Pulmonary artery endothelial cell (primary cell): Measurements from ENCODE around the gene PLA2G6. TPM values are rescaled to one million over a fixed set of nuclear protein-coding genes. Genes with fewer than 3 reads are reported as not detected.
"Not testable (repeated sequence)": the region's sequence is repeated elsewhere in the genome, so short reads cannot be mapped to it uniquely, and the experiment has no call there.

Source experiments
- DNase-seq: peaks from one replicate; pipeline ENCODE4 v3.0.0-alpha.2; 2011; ENCODE audit warnings: low read depth, low spot score
- total RNA-seq: library from RNA; depleted of rRNA; stranded (reverse); fragments of >200 nt; gene quantifications from 2 replicates; pipeline ENCODE4 v1.2.3, GENCODE V29; 2014

Gene PLA2G6
- total RNA-seq, 1 donor from 2014 or later = 2.0 TPM

DNA sequence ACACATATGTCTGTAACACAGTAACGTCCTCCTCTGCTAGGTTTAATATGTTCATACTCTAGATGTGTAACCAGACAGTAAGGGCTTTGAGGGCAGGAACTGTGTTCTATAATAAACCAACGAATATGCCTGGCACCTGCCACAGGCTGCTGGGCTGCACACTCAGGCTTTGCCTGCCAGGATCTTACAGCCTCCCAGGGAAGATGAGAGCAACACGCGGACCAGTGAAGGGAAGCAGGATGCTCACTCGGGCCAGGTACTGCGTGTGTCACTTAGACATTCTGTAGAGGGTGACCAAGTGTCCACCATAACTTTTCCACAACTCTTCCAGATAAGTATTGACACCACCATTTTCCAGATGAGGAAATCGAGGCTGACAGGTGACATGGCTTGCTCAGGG lies 49.5 kb downstream of the PLA2G6 start:
- DNase-seq = no peak

DNA sequence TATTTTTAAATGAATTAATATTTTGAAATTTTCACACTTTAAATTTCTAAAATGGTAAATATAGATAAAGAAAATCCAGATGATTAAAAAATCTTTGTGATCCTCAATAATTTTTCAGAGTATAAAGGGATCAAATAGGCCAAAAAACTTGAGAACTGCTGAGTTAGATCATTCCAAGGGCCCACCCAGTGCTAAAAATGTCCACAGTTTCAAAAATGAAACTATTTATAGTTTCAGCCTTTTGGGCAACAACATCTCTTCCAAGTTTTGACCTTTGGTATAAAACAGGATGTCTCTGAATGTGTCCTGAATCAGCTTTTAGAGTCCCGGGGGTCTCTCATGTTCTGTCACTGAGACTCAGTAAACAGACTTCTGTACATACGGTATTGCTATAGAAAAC lies 50.2 kb downstream of the PLA2G6 start:
- DNase-seq = no peak

DNA sequence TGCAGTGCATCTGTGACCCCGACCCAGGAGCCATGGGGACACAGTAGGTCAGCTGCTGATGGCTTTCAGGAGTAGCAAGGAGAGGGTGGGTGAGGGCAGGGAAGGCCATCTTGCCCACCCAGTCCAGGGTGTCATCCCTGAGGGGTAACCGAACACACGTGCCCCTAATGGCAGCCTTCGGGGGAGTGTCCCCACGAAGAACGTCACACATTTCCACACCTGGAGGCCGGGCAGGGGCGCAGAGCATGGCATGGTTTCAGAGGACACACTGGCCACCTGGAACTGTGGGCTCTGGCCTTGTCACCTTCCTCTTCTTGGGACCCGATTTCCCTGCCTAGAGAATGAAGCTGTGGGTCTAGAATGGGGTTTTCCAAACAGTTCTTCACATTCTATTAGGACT lies 51.8 kb downstream of the PLA2G6 start:
- no peak for DNase-seq

DNA sequence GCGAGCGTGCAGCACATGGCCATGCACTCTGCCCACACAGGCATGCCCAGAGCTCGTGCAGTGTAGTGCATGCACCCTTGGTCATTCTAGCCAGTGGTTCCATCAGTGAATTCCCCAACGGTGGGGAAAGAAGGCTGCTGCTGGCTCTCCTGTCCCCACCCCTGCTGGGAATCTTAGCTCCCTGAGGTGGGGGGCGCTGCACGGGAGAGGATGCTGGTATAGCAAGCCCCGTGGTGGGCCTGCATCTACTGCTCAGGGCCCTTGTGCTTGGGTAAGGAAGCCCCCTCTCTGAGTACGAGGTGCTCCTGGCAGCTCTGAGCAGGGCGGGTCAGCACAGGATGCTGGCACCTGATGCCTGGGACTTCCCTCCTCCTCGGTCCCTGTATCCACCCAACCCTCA lies 52.6 kb downstream of the PLA2G6 start:
- no peak for DNase-seq

DNA sequence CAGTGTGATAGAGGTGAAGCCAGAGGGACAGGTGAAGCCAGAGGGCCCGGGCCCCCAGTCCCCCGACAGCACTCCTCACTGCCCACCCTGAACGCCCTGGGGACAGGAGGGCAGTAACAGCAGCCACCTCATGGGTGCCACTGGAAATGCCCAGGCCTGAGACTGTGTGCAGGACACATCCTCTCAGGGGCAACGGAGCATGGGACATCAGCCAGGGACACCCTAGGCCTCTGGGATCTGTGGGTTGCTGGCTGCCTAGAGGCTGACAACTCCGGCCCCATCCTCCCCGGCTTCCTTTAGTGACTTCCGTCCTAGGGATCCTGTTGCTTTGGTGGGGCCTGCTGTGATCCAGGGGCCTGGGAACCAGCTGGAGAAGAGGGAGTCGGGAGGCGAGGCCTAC lies 53.8 kb downstream of the PLA2G6 start:
- no peak for DNase-seq

DNA sequence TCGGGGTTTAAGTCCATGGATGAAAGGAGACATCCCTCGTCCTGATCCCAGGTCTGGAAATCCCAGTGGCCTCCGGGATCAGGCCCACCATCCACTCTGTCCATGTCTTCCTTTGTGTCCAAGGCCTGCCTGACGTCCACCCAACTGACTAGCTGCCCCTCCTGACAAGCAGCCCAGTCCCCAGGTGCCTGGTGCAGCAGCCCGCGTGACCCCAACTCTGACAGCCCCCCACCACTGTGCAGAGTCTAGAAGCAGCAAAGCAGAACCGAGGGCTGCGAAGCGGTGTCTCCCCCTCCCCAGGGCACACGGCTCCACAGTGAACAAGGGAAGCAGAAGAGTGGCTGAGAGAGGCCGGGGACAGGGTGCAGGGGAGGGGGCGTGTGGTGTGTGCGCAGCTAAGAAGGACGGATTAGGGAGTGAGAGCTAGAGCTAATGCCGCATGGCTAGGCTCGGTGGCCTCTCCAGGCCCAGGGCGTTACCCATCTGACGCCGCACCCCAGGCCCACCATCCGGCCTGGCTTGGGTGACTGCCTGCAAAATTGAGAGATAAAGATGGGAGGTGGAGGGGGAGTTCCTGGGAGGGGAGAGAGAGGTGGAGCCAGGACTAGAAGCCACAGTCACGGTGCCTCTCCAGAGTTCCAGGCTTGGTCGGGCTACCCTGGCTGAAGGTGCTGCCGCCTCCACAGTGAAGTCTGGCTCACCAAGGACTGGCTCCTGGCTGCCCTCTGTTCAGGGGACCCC lies 54.5 kb downstream of the PLA2G6 start:
- no peak for DNase-seq

DNA sequence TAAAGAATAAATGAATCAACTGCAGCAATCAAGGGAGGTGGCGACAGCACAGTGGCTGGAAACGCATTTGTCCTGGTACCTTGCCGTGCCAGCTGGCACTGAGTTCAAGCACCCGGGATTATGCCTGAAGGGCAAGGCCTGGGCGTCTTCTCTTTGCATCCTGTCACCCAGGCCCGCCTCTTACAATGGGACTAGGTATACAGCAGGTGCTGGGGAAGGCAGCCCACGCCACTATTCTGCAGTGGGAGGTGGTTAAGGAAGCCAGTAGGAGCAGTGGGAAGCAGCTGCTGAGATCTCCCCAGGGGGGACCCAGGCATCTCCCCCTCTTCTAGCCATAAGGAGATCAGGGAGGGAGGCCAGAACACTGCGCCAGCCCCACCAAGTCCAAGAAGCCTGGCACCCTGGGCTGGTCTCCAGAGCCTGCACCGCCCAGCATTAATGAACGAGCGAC lies 55.9 kb downstream of the PLA2G6 start:
- no peak for DNase-seq

DNA sequence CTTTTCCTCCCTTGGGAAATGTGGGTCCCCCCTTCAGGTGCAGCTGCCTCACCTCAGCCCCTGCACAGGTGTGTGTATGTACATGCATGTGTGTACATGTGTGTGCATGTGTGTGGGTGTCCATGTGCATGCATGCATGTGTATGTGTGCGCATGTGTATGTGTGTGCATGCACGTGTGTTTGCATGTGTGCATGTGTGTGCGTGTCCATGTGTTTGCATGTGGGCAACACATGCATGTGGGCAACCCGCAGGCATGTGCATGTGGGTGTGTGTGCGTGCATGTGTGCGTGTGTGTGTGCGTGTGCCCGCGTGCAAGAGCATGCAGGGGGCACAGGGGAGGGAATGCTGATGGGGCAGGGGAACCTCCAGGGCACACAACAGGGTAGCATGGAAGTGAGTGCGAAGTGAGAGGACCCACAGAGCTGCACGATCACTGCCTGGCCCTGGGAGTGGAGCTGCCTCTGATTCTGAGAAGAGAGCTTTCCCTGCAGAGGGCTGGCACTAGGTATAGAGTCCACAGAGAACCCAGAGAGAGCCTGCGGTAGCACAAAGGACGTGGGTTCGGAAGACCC lies 56.5 kb downstream of the PLA2G6 start:
- no peak for DNase-seq

DNA sequence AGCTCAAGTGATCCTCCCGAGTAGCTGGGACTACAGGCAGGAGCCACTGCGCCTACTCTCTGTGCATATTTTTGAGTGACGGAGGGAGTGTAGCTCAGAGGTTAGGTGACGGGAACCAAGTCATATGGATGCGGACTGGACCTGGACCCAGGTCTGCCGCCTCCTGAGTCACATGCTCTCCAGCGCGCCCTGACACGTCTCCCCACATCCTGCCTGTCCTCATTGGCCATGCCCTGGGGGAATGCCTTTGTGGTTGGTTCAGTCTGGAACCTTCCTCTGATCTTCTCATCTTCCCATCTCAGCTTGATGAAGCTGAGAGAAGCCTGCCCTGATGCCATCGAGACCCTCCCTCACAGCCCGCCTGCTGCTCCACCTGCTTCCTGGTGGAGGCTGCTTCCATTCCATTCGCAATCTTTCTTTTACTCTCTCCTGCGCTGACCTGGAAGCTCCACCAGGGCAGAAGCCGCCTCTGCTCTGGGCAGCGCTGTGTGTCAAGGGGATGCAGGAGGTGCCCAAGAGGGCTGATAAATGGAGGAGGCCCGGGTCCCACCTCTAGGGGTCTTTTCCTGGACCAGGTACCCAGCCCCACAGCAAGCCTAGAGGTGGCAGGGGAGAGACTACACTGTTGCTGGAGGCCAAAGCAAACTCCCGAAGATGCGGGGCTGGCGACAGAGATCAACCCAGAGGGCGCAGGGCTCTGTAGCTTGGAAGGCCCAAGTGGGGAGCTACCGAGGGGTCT lies 57.2 kb downstream of the PLA2G6 start:
- no peak for DNase-seq

DNA sequence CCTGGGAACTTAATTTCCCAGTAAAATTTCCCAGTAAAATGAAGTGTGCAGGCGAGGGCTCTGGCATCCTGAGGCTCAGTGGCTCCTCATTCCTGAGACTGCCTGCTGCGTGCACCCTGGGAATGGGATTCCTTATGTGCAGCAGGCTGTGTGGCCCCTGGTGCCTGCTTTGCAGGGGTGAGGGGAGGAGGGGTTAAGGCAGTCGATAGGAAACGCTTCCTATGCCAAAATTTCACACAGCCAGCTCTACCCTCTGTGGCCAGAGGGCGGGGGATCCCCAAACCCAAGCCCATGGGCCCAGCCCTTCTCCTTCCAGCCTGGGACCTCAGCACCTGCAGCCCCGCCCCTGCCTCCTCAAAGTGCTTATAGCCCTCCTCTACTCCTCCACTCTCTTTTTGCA lies 59.0 kb downstream of the PLA2G6 start:
- no peak for DNase-seq

DNA sequence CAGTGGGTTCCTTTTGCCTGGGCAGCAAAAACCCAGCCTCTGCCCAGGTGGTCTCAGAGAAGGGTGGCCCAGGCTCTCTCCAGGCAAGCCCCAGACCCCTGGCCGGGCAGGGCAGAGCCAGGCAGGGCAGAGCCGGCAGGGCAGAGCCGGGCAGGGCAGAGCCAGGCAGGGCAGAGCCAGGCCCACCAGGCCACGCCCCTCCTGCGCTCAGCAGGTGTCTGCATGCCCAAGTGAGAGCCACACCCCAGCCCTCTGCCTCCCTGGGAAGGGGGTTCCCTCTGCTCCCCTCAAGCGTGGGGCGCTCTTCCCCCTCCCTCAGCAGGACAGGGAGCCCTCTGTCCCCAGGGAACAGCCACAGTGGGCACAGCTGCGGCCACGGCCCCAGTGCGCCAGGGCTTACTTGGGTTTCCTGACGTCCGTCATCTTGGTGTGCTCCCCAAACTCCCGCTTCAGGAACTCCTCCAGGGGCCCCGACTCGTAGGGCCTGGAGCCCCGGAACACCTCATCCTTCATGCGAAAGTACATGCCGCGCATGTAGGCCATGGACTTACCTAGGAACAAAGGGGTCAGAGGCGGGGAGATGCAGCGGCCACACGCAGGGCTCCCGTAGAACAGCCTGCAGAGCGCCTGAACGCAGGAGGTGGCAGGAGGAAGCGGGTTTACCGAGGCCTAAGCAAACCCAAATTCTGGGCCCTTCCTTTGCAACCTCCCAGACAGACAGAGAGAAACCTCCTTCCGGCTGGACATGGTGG lies 61.1 kb downstream of the PLA2G6 start:
- DNase-seq = no peak

DNA sequence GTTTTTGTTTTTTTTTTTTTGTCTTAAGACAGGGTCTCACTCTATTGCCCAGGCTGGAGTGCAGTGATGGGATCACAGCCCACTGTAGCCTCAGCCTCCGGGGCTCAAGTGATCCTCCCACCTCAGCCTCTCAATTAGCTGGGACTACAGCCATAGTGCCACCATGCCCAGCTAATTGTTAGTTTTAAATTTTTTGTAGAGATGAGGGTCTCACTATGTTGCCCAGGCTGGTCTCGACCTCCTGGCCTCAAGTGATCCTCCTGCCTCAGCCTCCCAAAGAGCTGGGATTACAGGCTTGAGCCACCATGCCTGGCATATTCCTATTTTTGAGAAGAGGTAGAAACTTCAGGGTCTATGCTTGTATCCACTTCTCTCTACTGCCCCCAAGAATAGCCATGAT lies 62.9 kb downstream of the PLA2G6 start:
- DNase-seq = not testable (repeated sequence)

DNA sequence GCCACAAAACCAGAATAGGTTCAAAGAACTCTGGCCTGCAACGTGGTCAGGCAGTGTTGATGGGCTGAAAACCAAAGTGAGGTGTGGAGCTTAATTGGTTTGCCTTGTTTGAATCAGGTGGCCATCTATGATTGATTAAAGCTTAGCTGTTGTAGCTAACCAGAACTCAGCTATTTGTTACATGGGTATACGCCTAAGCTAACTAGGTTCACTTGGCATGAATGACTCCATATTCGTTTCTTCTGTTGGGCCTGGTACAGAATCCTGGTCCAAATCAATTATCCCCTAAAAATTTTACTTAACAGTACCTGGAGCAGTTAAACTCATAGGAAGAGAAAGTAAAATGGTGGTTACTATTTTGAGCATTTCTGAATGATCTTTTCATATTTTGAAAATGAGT lies 63.4 kb downstream of the PLA2G6 start:
- no peak for DNase-seq

DNA sequence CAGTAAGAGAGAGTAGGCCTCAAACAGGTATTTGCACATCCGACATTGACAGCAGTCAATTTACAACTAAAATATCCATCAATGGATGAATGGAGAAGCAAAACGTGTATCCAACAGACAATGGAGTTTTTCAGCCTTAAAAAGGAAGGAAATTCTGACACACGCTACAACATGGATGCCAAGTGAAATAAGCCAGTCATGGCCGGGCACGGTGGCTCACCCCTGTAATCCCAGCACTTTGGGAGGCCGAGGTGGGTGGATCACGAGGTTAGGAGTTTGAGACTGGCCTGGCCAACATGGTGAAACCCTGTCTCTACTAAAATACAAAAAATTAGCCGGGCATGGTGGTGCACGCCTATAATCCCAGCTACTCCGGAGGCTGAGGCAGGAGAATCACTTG lies 64.1 kb downstream of the PLA2G6 start:
- not testable (repeated sequence) for DNase-seq

DNA sequence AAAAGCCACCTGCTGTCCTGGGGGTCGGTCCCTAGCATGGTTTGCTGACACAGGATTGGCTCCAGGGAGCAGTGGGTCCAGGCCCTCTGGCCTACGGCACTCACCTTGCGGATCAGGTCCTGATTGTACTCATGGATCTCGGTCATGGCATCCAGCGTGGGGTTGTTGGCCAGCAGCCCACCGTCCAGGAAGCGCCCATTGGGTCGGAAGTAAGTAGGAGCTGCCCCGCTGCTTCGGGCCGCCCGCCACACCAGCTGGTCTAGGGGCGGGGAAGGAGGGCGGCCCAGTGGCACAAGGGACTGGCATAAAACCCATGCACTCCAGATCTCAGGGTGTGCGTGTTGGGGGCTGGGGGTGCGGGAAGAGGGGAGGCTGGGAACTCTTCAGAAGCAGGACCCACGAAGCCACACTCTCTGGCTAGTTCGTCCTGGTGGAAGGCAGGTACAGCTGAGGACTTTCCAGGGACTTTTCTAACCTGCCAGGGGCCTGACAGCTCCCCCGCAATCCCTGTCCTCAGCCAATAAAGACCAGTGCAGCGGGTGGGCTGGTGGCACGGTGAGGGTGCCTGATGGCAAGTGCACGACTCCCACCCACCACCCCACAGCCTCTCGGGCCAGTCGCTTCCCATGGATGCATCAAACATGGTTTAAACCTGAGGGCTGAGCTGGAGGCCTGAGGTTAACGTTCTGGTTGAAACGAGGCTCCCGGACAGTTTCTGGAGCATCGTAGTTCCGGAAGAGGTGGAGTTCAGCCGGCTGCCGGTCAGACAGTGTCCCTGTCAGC lies 66.0 kb downstream of the PLA2G6 start:
- no peak for DNase-seq

DNA sequence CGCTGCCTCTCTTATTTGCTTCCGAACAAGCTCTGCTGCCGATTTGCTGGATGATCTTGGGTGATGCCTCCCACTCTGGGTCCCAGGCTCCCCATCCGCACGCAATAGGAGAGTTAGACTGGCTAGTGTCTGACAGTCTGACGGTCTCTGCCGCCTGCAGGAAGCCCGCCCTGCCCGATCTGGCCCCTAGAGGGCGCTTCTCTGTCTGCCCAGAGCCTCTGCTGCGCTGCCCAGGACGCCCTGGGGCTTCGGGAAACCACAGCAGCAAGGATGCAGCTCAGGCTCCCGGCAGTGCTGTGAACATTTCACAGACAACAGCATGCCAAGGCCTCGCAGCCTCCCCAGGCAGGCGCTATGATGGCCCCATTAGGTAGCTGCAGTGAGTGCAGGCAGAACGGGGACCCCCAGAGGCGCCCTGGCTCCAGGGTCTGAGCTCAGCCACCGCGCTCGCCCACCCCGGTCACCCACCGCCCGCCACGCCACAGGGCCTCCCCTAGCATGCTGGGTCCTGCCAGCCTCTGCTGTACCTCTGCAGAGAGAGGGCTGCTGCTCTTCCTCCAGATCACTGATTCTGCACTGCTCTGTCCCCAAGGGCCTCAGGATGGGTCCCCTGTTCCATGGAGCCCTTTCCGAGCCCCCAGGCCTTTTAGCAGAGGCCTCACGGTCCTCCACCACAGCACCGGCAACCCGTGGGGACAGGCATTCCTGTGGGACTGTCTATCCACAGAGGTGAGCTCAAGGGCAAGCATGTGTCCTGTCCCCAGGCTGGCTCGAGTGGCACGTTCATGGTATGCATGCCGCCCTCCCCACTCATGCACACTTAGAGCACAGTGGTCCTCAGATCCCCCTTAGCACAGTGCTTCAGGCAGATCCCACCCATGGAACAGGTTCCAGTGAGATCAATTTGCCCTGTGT lies 66.9 kb downstream of the PLA2G6 start:
- peak; percentile 46 for DNase-seq

DNA sequence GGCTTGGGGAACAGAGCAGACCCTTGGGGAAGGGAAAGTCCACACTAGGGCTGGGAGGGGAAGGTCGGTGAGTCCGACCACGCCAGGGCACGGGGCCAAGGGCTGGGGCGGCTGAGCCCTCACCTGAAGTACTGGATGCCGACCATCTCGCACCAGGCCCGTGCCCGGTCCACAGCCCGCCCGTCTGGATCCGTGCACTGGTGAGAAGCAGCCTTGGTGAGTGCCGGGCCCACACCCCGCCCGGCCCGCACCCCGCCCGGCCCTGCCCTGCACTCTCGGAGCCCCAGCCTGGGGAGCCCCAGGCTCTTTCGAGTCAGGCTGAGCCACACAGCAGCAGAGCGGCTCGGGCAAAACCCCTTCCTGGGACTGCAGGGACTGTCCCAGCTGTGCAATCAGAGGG lies 69.2 kb downstream of the PLA2G6 start:
- DNase-seq = no peak

DNA sequence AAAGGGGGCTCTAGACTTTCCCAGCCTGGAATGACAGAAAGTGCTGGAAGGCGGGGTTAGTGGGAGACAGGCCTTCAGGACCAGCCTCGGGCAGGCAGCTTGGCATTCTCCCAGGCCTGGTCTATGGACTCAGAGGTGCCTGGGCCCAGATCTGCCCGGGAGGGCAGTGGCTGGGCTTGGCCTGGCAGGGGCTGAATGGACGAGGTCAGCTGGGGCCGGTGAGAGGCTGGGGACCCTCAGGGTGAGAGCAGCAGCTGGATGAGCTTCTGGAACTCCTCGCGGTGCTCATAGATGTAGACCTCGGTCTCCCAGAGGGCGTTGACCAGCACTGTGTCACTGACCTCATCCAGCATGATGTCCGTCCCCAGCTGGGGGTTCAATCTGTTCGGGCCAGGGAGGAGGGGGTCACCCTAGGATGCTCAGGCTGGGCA lies 69.7 kb downstream of the PLA2G6 start:
- no peak for DNase-seq

DNA sequence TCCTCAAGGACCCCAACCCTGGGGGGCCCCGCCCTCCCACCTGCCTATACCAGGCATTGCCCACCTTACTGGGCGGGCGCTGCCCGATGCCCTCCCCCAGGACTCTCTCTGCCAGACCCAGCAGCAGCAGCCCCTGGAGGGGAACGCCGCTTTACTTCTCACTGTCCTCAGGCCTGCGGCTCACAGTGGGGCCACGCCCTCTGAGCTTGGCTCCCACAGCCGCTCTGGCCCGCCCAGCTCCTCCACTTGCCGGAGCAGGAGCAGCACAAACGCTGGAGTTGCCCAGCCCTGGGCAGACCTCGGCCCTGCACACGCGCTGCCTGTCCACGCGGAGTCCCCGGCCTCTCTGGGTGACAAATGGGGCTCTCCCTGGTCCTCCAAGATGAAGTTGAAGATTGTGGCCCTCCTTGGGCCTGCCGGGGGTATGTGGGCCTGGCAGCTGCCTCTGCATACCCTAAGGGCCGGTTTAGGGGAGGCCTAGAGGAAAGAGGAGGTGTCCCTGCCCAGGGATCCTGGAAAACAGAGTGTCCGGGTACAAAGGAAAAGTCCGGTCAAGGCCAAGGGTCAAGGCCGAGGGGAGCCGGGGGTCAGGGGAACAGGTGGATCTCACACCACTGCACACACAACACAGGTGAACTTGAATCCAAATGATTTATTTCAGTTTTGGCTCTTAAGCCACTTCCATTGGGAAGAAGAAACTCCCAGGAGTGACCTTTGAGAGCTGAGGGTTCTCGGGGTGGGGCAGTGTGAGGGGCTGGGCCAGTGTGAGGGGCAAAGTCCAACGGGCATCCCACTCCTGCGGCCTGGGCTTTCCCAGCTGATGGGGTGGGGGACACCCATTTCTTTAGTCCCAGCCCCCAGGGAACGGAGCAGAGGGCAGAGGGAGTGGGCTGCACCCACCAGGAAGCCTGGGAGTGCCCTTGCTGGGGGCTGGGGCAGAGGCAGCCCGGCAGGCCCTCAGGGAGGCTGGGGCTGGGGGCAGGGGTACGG lies 70.5 kb downstream of the PLA2G6 start:
- no peak for DNase-seq
